GM23338 (cell line): ENCODE results near the gene TCN2.

Experiments
- CREB1 ChIP-seq: fragments of 250-450 bp; sonication (Bioruptor Pico); IDR thresholded peaks from 2 replicates; pipeline ENCODE4 v1.5.0; 2020; ENCODE audit warnings: low read depth, mild to moderate bottlenecking, moderate library complexity
- EZH2 ChIP-seq: fragments of 200-600 bp; sonication (generic); IDR thresholded peaks from one replicate; pipeline ENCODE4 v1.8.0; 2017; ENCODE audit warnings: antibody characterized with exemption, mild to moderate bottlenecking, low read depth; ENCODE audit not compliant: unreplicated experiment
- EZH2phosphoT487 ChIP-seq: fragments of 200-600 bp; sonication (generic); IDR thresholded peaks from one replicate; pipeline ENCODE4 v1.8.1; 2018; ENCODE audit warnings: antibody characterized with exemption; ENCODE audit not compliant: unreplicated experiment
- NANOG ChIP-seq: IDR thresholded peaks from 2 replicates; pipeline ENCODE4 v1.6.1; 2016; ENCODE audit warnings: antibody characterized with exemption, borderline replicate concordance
- POLR2AphosphoS5 ChIP-seq: IDR thresholded peaks from 2 replicates; pipeline ENCODE4 v1.6.1; 2016; ENCODE audit warnings: antibody characterized with exemption, low read depth
- STAT1 ChIP-seq: IDR thresholded peaks from one replicate; pipeline ENCODE4 v1.6.1; 2016; ENCODE audit warnings: antibody characterized with exemption; ENCODE audit not compliant: unreplicated experiment
- ZNF331 ChIP-seq: fragments of 250-450 bp; sonication (Bioruptor Pico); IDR thresholded peaks from 2 replicates; pipeline ENCODE4 v1.5.0; 2020; ENCODE audit warnings: low read depth, mild to moderate bottlenecking, moderate library complexity
- ZNF462 ChIP-seq: fragments of 250-450 bp; sonication (Bioruptor Pico); IDR thresholded peaks from 2 replicates; pipeline ENCODE4 v1.5.0; 2020; ENCODE audit warnings: mild to moderate bottlenecking, moderate library complexity
- TF ChIP-seq, protein P1 (sequence below), 2 experiments: fragments of 200-600 bp in 1 of 2; sonication (generic) in 1 of 2; conservative IDR thresholded peaks; 2 replicates each; pipeline versions ENCODE4 v1.5.1 to v1.6.1; 2016 to 2017; ENCODE audit warnings: antibody characterized with exemption in 2 of 2, low read depth in 2 of 2, mild to moderate bottlenecking in 2 of 2, moderate library complexity in 1 of 2
- TF ChIP-seq, protein P2 (sequence below): IDR thresholded peaks from one replicate; pipeline ENCODE4 v1.6.1; 2018; ENCODE audit warnings: antibody characterized with exemption; ENCODE audit not compliant: unreplicated experiment
- TF ChIP-seq, protein P3 (sequence below): IDR thresholded peaks from 2 replicates; pipeline ENCODE4 v1.6.1; 2016; ENCODE audit warnings: antibody characterized with exemption

DNA sequence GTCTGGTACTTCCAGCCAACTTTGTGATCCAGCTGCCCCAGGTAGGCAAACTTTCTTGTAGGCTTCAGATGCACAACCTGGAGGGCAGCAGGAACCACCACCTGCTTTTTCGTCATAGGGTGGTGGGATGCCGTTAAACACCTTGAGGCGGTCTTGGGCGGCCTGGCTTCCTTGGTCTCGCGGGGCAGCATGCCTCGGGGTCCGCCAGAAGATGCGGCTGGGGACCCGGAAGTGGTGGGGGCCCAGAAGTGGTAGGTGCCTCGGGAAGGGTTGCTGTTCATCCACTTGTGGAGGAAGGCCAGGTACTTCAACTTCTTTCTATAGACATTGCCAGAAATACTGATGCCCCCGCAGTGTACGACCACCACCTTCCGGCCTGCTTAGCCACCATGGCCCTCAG, 47.4 kb downstream of the TCN2 start:
- TF ChIP-seq, protein P1, sequence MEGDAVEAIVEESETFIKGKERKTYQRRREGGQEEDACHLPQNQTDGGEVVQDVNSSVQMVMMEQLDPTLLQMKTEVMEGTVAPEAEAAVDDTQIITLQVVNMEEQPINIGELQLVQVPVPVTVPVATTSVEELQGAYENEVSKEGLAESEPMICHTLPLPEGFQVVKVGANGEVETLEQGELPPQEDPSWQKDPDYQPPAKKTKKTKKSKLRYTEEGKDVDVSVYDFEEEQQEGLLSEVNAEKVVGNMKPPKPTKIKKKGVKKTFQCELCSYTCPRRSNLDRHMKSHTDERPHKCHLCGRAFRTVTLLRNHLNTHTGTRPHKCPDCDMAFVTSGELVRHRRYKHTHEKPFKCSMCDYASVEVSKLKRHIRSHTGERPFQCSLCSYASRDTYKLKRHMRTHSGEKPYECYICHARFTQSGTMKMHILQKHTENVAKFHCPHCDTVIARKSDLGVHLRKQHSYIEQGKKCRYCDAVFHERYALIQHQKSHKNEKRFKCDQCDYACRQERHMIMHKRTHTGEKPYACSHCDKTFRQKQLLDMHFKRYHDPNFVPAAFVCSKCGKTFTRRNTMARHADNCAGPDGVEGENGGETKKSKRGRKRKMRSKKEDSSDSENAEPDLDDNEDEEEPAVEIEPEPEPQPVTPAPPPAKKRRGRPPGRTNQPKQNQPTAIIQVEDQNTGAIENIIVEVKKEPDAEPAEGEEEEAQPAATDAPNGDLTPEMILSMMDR (conservative IDR thresholded peaks at IDR 0.05; ENCODE audit: low read depth in 2 of 2) = no peak
- TF ChIP-seq, protein P2, sequence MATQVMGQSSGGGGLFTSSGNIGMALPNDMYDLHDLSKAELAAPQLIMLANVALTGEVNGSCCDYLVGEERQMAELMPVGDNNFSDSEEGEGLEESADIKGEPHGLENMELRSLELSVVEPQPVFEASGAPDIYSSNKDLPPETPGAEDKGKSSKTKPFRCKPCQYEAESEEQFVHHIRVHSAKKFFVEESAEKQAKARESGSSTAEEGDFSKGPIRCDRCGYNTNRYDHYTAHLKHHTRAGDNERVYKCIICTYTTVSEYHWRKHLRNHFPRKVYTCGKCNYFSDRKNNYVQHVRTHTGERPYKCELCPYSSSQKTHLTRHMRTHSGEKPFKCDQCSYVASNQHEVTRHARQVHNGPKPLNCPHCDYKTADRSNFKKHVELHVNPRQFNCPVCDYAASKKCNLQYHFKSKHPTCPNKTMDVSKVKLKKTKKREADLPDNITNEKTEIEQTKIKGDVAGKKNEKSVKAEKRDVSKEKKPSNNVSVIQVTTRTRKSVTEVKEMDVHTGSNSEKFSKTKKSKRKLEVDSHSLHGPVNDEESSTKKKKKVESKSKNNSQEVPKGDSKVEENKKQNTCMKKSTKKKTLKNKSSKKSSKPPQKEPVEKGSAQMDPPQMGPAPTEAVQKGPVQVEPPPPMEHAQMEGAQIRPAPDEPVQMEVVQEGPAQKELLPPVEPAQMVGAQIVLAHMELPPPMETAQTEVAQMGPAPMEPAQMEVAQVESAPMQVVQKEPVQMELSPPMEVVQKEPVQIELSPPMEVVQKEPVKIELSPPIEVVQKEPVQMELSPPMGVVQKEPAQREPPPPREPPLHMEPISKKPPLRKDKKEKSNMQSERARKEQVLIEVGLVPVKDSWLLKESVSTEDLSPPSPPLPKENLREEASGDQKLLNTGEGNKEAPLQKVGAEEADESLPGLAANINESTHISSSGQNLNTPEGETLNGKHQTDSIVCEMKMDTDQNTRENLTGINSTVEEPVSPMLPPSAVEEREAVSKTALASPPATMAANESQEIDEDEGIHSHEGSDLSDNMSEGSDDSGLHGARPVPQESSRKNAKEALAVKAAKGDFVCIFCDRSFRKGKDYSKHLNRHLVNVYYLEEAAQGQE = no peak
- TF ChIP-seq POLR2AphosphoS5 (no peak), CREB1 (CRISPR knock-in tag) (no peak), EZH2 (no peak), EZH2phosphoT487 (no peak), ZNF462 (CRISPR knock-in tag) (no peak), ZNF331 (no peak), NANOG (no peak), STAT1 (no peak)
- TF ChIP-seq, protein P3, sequence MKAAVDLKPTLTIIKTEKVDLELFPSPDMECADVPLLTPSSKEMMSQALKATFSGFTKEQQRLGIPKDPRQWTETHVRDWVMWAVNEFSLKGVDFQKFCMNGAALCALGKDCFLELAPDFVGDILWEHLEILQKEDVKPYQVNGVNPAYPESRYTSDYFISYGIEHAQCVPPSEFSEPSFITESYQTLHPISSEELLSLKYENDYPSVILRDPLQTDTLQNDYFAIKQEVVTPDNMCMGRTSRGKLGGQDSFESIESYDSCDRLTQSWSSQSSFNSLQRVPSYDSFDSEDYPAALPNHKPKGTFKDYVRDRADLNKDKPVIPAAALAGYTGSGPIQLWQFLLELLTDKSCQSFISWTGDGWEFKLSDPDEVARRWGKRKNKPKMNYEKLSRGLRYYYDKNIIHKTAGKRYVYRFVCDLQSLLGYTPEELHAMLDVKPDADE = no peak
